GM23338 (cell line): ENCODE data around the gene PALLD. TPM values are rescaled to one million over a fixed set of nuclear protein-coding genes. Genes with fewer than 3 reads are reported as not detected.

Source experiments
- ATAC-seq: fragments of 200-7000 bp; cut with Tn5 transposase; 3 replicates; pipeline ENCODE4 v1.9.1; 2020
- DNase-seq: peaks from one replicate; pipeline ENCODE4 v3.0.0-alpha.2; 2015; ENCODE audit warnings: low spot score
- H2AFZ ChIP-seq: fragments of 200-600 bp; sonication (generic); 2 replicates; pipeline ENCODE4 v1.8.0; 2016; ENCODE audit warnings: antibody characterized with exemption, mild to moderate bottlenecking, moderate library complexity
- H3F3A ChIP-seq: fragments of 200-600 bp; sonication (generic); replicated peaks from 2 replicates; pipeline ENCODE4 v1.8.0; 2017; ENCODE audit warnings: antibody characterized with exemption, mixed run types, low read depth
- H3K27ac ChIP-seq: fragments of 200-600 bp; sonication (generic); 2 replicates; pipeline ENCODE4 v1.6.1; 2016; ENCODE audit warnings: low read depth
- H3K27me3 ChIP-seq: fragments of 200-600 bp; sonication (generic); 2 replicates; pipeline ENCODE4 v1.8.0; 2016; ENCODE audit warnings: mild to moderate bottlenecking, mixed run types, moderate library complexity; ENCODE audit not compliant: insufficient read depth
- H3K36me3 ChIP-seq: fragments of 200-600 bp; sonication (generic); 2 replicates; pipeline ENCODE4 v1.8.0; 2016; ENCODE audit warnings: mild to moderate bottlenecking; ENCODE audit not compliant: insufficient read depth
- H3K4me1 ChIP-seq: fragments of 200-600 bp; sonication (generic); 2 replicates; pipeline ENCODE4 v1.8.0; 2016; ENCODE audit warnings: mild to moderate bottlenecking, moderate library complexity; ENCODE audit not compliant: insufficient read depth
- H3K4me2 ChIP-seq: fragments of 200-600 bp; sonication (generic); 2 replicates; pipeline ENCODE4 v1.7.1; 2017; ENCODE audit warnings: mixed run types
- H3K4me3 ChIP-seq: fragments of 200-600 bp; sonication (generic); 2 replicates; pipeline ENCODE4 v1.6.1; 2016; ENCODE audit warnings: mixed run types
- H3K79me2 ChIP-seq: fragments of 200-600 bp; sonication (generic); replicated peaks from 2 replicates; pipeline ENCODE4 v1.8.0; 2017; ENCODE audit warnings: mild to moderate bottlenecking; ENCODE audit not compliant: insufficient read depth
- H3K9me2 ChIP-seq: fragments of 200-600 bp; sonication (generic); 2 replicates; pipeline ENCODE4 v1.8.0; 2017; ENCODE audit not compliant: insufficient read depth
- H4K20me1 ChIP-seq: fragments of 200-600 bp; sonication (generic); replicated peaks from 2 replicates; pipeline ENCODE4 v1.8.0; 2017; ENCODE audit warnings: mild to moderate bottlenecking; ENCODE audit not compliant: insufficient read depth
- H3K27ac Mint-ChIP-seq: 2 replicates; pipeline ENCODE4 v1.8.0; 2020; ENCODE audit warnings: inconsistent platforms, mild to moderate bottlenecking, moderate library complexity, mixed read lengths
- H3K27me3 Mint-ChIP-seq: 3 replicates; pipeline ENCODE4 v1.8.0; 2022; ENCODE audit warnings: low read depth, mild to moderate bottlenecking, moderate library complexity, mixed read lengths, inconsistent platforms; ENCODE audit not compliant: insufficient read depth, poor library complexity
- H3K36me3 Mint-ChIP-seq: 3 replicates; pipeline ENCODE4 v1.8.0; 2021; ENCODE audit warnings: low read depth, mild to moderate bottlenecking, inconsistent platforms, moderate library complexity, mixed read lengths
- H3K4me1 Mint-ChIP-seq: 3 replicates; pipeline ENCODE4 v1.8.0; 2020; ENCODE audit warnings: mild to moderate bottlenecking, inconsistent platforms, mixed read lengths
- H3K4me3 Mint-ChIP-seq: 3 replicates; pipeline ENCODE4 v1.8.0; 2021; ENCODE audit warnings: moderate library complexity, mild to moderate bottlenecking, inconsistent platforms, mixed read lengths
- H3K9me3 Mint-ChIP-seq: 3 replicates; pipeline ENCODE4 v1.8.0; 2020; ENCODE audit warnings: moderate library complexity, mild to moderate bottlenecking, inconsistent platforms, mixed read lengths
- EZH2 ChIP-seq: fragments of 200-600 bp; sonication (generic); IDR thresholded peaks from one replicate; pipeline ENCODE4 v1.8.0; 2017; ENCODE audit warnings: antibody characterized with exemption, mild to moderate bottlenecking, low read depth; ENCODE audit not compliant: unreplicated experiment
- NANOG ChIP-seq: IDR thresholded peaks from 2 replicates; pipeline ENCODE4 v1.6.1; 2016; ENCODE audit warnings: antibody characterized with exemption, borderline replicate concordance
- POLR2AphosphoS5 ChIP-seq: IDR thresholded peaks from 2 replicates; pipeline ENCODE4 v1.6.1; 2016; ENCODE audit warnings: antibody characterized with exemption, low read depth
- STAT1 ChIP-seq: IDR thresholded peaks from one replicate; pipeline ENCODE4 v1.6.1; 2016; ENCODE audit warnings: antibody characterized with exemption; ENCODE audit not compliant: unreplicated experiment
- ZNF114 ChIP-seq: fragments of 250-450 bp; sonication (Bioruptor Pico); IDR thresholded peaks from 2 replicates; pipeline ENCODE4 v1.5.0; 2020; ENCODE audit warnings: mild to moderate bottlenecking, moderate library complexity
- ZNF331 ChIP-seq: fragments of 250-450 bp; sonication (Bioruptor Pico); IDR thresholded peaks from 2 replicates; pipeline ENCODE4 v1.5.0; 2020; ENCODE audit warnings: low read depth, mild to moderate bottlenecking, moderate library complexity
- ZNF462 ChIP-seq: fragments of 250-450 bp; sonication (Bioruptor Pico); IDR thresholded peaks from 2 replicates; pipeline ENCODE4 v1.5.0; 2020; ENCODE audit warnings: mild to moderate bottlenecking, moderate library complexity
- polyA plus RNA-seq: library from polyadenylated mRNA; unstranded; fragments of >200 nt; fragmentation: Nextera tagmentation; extraction: Ambion mirVana; gene quantifications from 2 replicates; pipeline ENCODE4 v1.2.1, GENCODE V29; 2016
- total RNA-seq: library from RNA; depleted of rRNA; stranded (reverse); fragments of >200 nt; shearing (Covaris generic); gene quantifications from 2 replicates; pipeline ENCODE4 v1.2.3, GENCODE V29; 2014
- TF ChIP-seq, protein P1 (sequence below): IDR thresholded peaks from 2 replicates; pipeline ENCODE4 v1.6.1; 2016; ENCODE audit warnings: antibody characterized with exemption

Gene PALLD
- total and polyA plus RNA-seq, 2 experiments from 2014 or later, result 13.1 to 30.2 TPM

- H3F3A ChIP-seq, result no peaks in the 10 kb centered on the region
- no peak overlapping the region for H3K27ac ChIP-seq
- H3K4me1 Mint-ChIP-seq, result peaks cover 53% of the 10 kb centered on the region
- no peaks in the 10 kb centered on the region for H3K9me2 ChIP-seq
- DNase-seq, result no peak
- H3K4me1 ChIP-seq, result peaks cover 53% of the 10 kb centered on the region
- H2AFZ ChIP-seq, result no peak overlapping the region
- H3K4me2 ChIP-seq, result peak overlapping the region; percentile 44
- H3K79me2 ChIP-seq, result no peaks in the 10 kb centered on the region
- H3K36me3 ChIP-seq, result no peaks in the 10 kb centered on the region
- no peak for ATAC-seq
- H3K27me3 Mint-ChIP-seq, result no peaks in the 10 kb centered on the region
- no peak overlapping the region for H3K27ac Mint-ChIP-seq
- H3K9me3 Mint-ChIP-seq, result no peaks in the 10 kb centered on the region
- H4K20me1 ChIP-seq, result no peaks in the 10 kb centered on the region
- H3K36me3 Mint-ChIP-seq, result no peaks in the 10 kb centered on the region
- no peak overlapping the region for H3K4me3 Mint-ChIP-seq
- no peak overlapping the region for H3K4me3 ChIP-seq
- no peak for TF ChIP-seq NANOG
- TF ChIP-seq EZH2, result no peak
- no peak for TF ChIP-seq ZNF462 (CRISPR knock-in tag)
- TF ChIP-seq STAT1, result no peak
- TF ChIP-seq POLR2AphosphoS5, result no peak
- H3K27me3 ChIP-seq, result no peaks in the 10 kb centered on the region
Observed at GRCh38 chr4:168652755-168653154, 155.9 kb downstream of the PALLD start.

- Histone ChIP-seq H3F3A (no peaks in the 10 kb centered on the region), H2AFZ (no peak overlapping the region), H3K36me3 (no peaks in the 10 kb centered on the region), H3K4me3 (no peak overlapping the region), H3K27ac (no peak overlapping the region), H3K79me2 (no peaks in the 10 kb centered on the region), H3K4me1 (peaks cover 50% of the 10 kb centered on the region), H3K9me2 (no peaks in the 10 kb centered on the region), H3K4me2 (no peak overlapping the region), H4K20me1 (no peaks in the 10 kb centered on the region), H3K27me3 (no peaks in the 10 kb centered on the region)
- peak overlapping the region; percentile 65 for H3K27ac Mint-ChIP-seq
- H3K36me3 Mint-ChIP-seq, result no peaks in the 10 kb centered on the region
- H3K4me3 Mint-ChIP-seq, result no peak overlapping the region
- no peaks in the 10 kb centered on the region for H3K27me3 Mint-ChIP-seq
- H3K9me3 Mint-ChIP-seq, result no peaks in the 10 kb centered on the region
- peaks cover 43% of the 10 kb centered on the region for H3K4me1 Mint-ChIP-seq
- ATAC-seq (peak; percentile 85), DNase-seq (peak; percentile 37)
- TF ChIP-seq ZNF114 (CRISPR knock-in tag) (no peak), NANOG (no peak), ZNF331 (CRISPR knock-in tag) (no peak)
- TF ChIP-seq, protein P1, sequence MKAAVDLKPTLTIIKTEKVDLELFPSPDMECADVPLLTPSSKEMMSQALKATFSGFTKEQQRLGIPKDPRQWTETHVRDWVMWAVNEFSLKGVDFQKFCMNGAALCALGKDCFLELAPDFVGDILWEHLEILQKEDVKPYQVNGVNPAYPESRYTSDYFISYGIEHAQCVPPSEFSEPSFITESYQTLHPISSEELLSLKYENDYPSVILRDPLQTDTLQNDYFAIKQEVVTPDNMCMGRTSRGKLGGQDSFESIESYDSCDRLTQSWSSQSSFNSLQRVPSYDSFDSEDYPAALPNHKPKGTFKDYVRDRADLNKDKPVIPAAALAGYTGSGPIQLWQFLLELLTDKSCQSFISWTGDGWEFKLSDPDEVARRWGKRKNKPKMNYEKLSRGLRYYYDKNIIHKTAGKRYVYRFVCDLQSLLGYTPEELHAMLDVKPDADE, result no peak
Observed at GRCh38 chr4:168654104-168654847, 157.4 kb downstream of the PALLD start.
